KOPT-K1 (cell line): ENCODE measurements around the gene IP6K3.

Experiments
- H3K27ac ChIP-seq: fragments of 200-600 bp; sonication (generic); 2 replicates; pipeline ENCODE4 v1.5.1; 2016; ENCODE audit warnings: antibody characterized with exemption, mild to moderate bottlenecking, low read depth, low read length; ENCODE audit not compliant: poor library complexity, severe bottlenecking
- H3K36me3 ChIP-seq: fragments of 200-600 bp; sonication (generic); 2 replicates; pipeline ENCODE4 v1.5.1; 2017; ENCODE audit warnings: antibody characterized with exemption, mild to moderate bottlenecking, low read length, moderate library complexity; ENCODE audit not compliant: insufficient read depth
- H3K9me3 ChIP-seq: fragments of 200-600 bp; sonication (generic); 2 replicates; pipeline ENCODE4 v1.5.1; 2017; ENCODE audit warnings: antibody characterized with exemption, low read length, mild to moderate bottlenecking; ENCODE audit not compliant: insufficient read depth, poor library complexity, severe bottlenecking

The IP6K3 gene

GRCh38 chr6:33783781-33784520 is 37.2 kb upstream of the IP6K3 start:
- Histone ChIP-seq H3K27ac (no peak overlapping the region), H3K36me3 (peaks cover 85% of the 10 kb centered on the region), H3K9me3 (no peaks in the 10 kb centered on the region)

GRCh38 chr6:33782561-33782960 is 35.9 kb upstream of the IP6K3 start:
- peaks cover 99% of the 10 kb centered on the region for H3K36me3 ChIP-seq
- H3K9me3 ChIP-seq, result no peaks in the 10 kb centered on the region
- H3K27ac ChIP-seq, result no peak overlapping the region

- Histone ChIP-seq H3K9me3 (no peaks in the 10 kb centered on the region), H3K36me3 (peaks cover 99% of the 10 kb centered on the region), H3K27ac (no peak overlapping the region)
These were observed 34.6 kb upstream of the IP6K3 start for GRCh38 chr6:33781131-33781975.

- Histone ChIP-seq H3K9me3 (no peaks in the 10 kb centered on the region), H3K36me3 (peaks cover 99% of the 10 kb centered on the region), H3K27ac (no peak overlapping the region)
These were observed 33.2 kb upstream of the IP6K3 start for GRCh38 chr6:33779895-33780294.

- no peak overlapping the region for H3K27ac ChIP-seq
- no peaks in the 10 kb centered on the region for H3K9me3 ChIP-seq
- H3K36me3 ChIP-seq, result peaks cover 100% of the 10 kb centered on the region
These were observed 32.6 kb upstream of the IP6K3 start for GRCh38 chr6:33779290-33779689.

GRCh38 chr6:33778444-33779121 is 31.9 kb upstream of the IP6K3 start:
- peaks cover 99% of the 10 kb centered on the region for H3K36me3 ChIP-seq
- no peaks in the 10 kb centered on the region for H3K9me3 ChIP-seq
- H3K27ac ChIP-seq, result no peak overlapping the region

- H3K9me3 ChIP-seq, result no peaks in the 10 kb centered on the region
- H3K36me3 ChIP-seq, result peaks cover 99% of the 10 kb centered on the region
- no peak overlapping the region for H3K27ac ChIP-seq
These were observed 31.0 kb upstream of the IP6K3 start for GRCh38 chr6:33777398-33778388.

GRCh38 chr6:33776764-33777163 is 30.1 kb upstream of the IP6K3 start:
- H3K36me3 ChIP-seq, result peaks cover 99% of the 10 kb centered on the region
- no peaks in the 10 kb centered on the region for H3K9me3 ChIP-seq
- H3K27ac ChIP-seq, result no peak overlapping the region

GRCh38 chr6:33776186-33776585 is 29.5 kb upstream of the IP6K3 start:
- H3K27ac ChIP-seq, result no peak overlapping the region
- peaks cover 98% of the 10 kb centered on the region for H3K36me3 ChIP-seq

GRCh38 chr6:33774774-33775173 is 28.1 kb upstream of the IP6K3 start:
- no peaks in the 10 kb centered on the region for H3K9me3 ChIP-seq
- peaks cover 88% of the 10 kb centered on the region for H3K36me3 ChIP-seq
- H3K27ac ChIP-seq, result no peak overlapping the region

More at GRCh38 chr6:33776186-33776585, 29.5 kb upstream of the IP6K3 start:
- H3K9me3 ChIP-seq, result no peaks in the 10 kb centered on the region

GRCh38 chr6:33772902-33773472 is 26.3 kb upstream of the IP6K3 start:
- Histone ChIP-seq H3K27ac (no peak overlapping the region), H3K9me3 (no peaks in the 10 kb centered on the region), H3K36me3 (peaks cover 70% of the 10 kb centered on the region)

- no peak overlapping the region for H3K27ac ChIP-seq
- peaks cover 63% of the 10 kb centered on the region for H3K36me3 ChIP-seq
- H3K9me3 ChIP-seq, result no peaks in the 10 kb centered on the region
These were observed 25.6 kb upstream of the IP6K3 start for GRCh38 chr6:33772082-33772830.

- no peaks in the 10 kb centered on the region for H3K9me3 ChIP-seq
- H3K27ac ChIP-seq, result no peak overlapping the region
- H3K36me3 ChIP-seq, result peaks cover 54% of the 10 kb centered on the region
These were observed 24.7 kb upstream of the IP6K3 start for GRCh38 chr6:33771146-33772081.
